GM12878 (cell line): Measurements from ENCODE around the gene CMTM2. TPM values are rescaled to one million over a fixed set of nuclear protein-coding genes. Genes with fewer than 3 reads are reported as not detected.

Source experiments
- ATAC-seq: fragments of 200-7000 bp; cut with Tn5 transposase; 3 replicates; pipeline ENCODE4 v1.9.1; 2020; ENCODE audit warnings: mild to moderate bottlenecking, moderate library complexity
- BruUV-seq: library from RNA; stranded (reverse); fragments of 400-500 nt; replicated peaks from 2 replicates; lab custom pipeline; 2021; lab: Mats Ljungman, UMichigan
- CTCF ChIA-PET: fragments of 300-600 bp; sonication (Branson Sonifier 250); formaldehyde crosslinking; extraction: SDS; loops from one replicate; lab custom pipeline; 2021; ENCODE audit warnings: inconsistent platforms; lab: Yijun Ruan, JAX
- POLR2A ChIA-PET: fragments of 350-600 bp; formaldehyde crosslinking; extraction: SDS; loops from one replicate; lab custom pipeline; 2021; ENCODE audit warnings: inconsistent platforms; lab: Charles Lee
- RAD21 ChIA-PET: fragments of 300-600 bp; sonication (Branson Sonifier 250); formaldehyde crosslinking; loops from one replicate; lab custom pipeline; 2023; ENCODE audit warnings: antibody characterized with exemption; ENCODE audit not compliant: unreplicated experiment; lab: Charles Lee
- SMC1A ChIA-PET: fragments of 300-600 bp; sonication (Branson Sonifier 250); formaldehyde crosslinking; loops from one replicate; lab custom pipeline; 2023; ENCODE audit not compliant: unreplicated experiment, uncharacterized antibody; lab: Charles Lee
- DNase-seq: peaks from one replicate; pipeline ENCODE4 v3.0.0-alpha.2; 2011; ENCODE audit warnings: low read depth, low spot score
- FAIRE-seq: peaks from 3 replicates; lab custom pipeline; 2011; peaks lifted over from hg19 to GRCh38; lab: Jason Lieb, UNC
- H2AFZ ChIP-seq: 2 replicates; pipeline ENCODE4 v1.6.0; 2011; ENCODE audit warnings: low read depth, low read length, control low read depth; ENCODE audit not compliant: control insufficient read depth
- H3K27ac ChIP-seq: 2 replicates; pipeline ENCODE4 v1.5.1; 2011; ENCODE audit warnings: control low read depth; ENCODE audit not compliant: control insufficient read depth, insufficient read depth
- H3K27me3 ChIP-seq, 2 experiments: replicated peaks in 1 of 2; 2 replicates each; pipeline versions ENCODE4 v1.6.0 to v1.6.1; 2011; ENCODE audit warnings: low read length in 1 of 2; ENCODE audit not compliant: control insufficient read depth in 2 of 2, insufficient read depth in 2 of 2
- H3K36me3 ChIP-seq, 2 experiments: 2 replicates each; pipeline ENCODE4 v1.5.1; 2011; ENCODE audit warnings: low read length in 1 of 2; ENCODE audit not compliant: control insufficient read depth in 2 of 2, insufficient read depth in 2 of 2
- H3K4me1 ChIP-seq: 2 replicates; pipeline ENCODE4 v1.6.1; 2011; ENCODE audit warnings: mild to moderate bottlenecking, low read length, moderate library complexity, mixed read lengths; ENCODE audit not compliant: control insufficient read depth, insufficient read depth
- H3K4me2 ChIP-seq: 2 replicates; pipeline ENCODE4 v1.6.0; 2011; ENCODE audit warnings: control low read depth; ENCODE audit not compliant: control insufficient read depth, insufficient read depth
- H3K4me3 ChIP-seq: fragments of 200-600 bp; sonication (generic); 2 replicates; pipeline ENCODE4 v1.5.1; 2016
- H3K79me2 ChIP-seq: 2 replicates; pipeline ENCODE4 v1.6.0; 2011; ENCODE audit warnings: low read length; ENCODE audit not compliant: control insufficient read depth, insufficient read depth
- H3K9ac ChIP-seq: 2 replicates; pipeline ENCODE4 v1.8.0; 2011; ENCODE audit warnings: low read length, control low read depth, mixed read lengths; ENCODE audit not compliant: control insufficient read depth, insufficient read depth
- H3K9me3 ChIP-seq: replicated peaks from 3 replicates; pipeline ENCODE4 v1.5.1; 2011; ENCODE audit warnings: mild to moderate bottlenecking, low read length; ENCODE audit not compliant: control insufficient read depth, insufficient read depth
- H4K20me1 ChIP-seq: 2 replicates; pipeline ENCODE4 v1.6.0; 2011; ENCODE audit not compliant: control insufficient read depth, insufficient read depth
- ASH2L ChIP-seq: fragments of 300-600, 200-600 bp; sonication (generic); IDR thresholded peaks from 2 replicates; pipeline ENCODE4 v1.6.1; 2017; ENCODE audit warnings: low read depth, mild to moderate bottlenecking, borderline replicate concordance
- BCL3 ChIP-seq: IDR thresholded peaks from 2 replicates; pipeline ENCODE4 v1.6.1; 2011; ENCODE audit warnings: borderline replicate concordance, low read depth, mild to moderate bottlenecking, moderate library complexity, low read length; ENCODE audit not compliant: insufficient read depth, poor library complexity, severe bottlenecking
- ESRRA ChIP-seq: IDR thresholded peaks from 2 replicates; pipeline ENCODE4 v1.6.1; 2012; ENCODE audit warnings: mild to moderate bottlenecking, low read length, improper control_type of control experiment
- GABPA ChIP-seq: IDR thresholded peaks from 2 replicates; pipeline ENCODE4 v1.6.1; 2014; ENCODE audit warnings: antibody characterized with exemption, low read depth, mild to moderate bottlenecking, inconsistent platforms
- MTA2 ChIP-seq: fragments of 450-650 bp; IDR thresholded peaks from 2 replicates; pipeline ENCODE4 v1.6.1; 2016; ENCODE audit warnings: low read depth, mild to moderate bottlenecking, moderate library complexity
- ZNF687 ChIP-seq: fragments of 450-650 bp; IDR thresholded peaks from 2 replicates; pipeline ENCODE4 v1.6.1; 2017; ENCODE audit warnings: mild to moderate bottlenecking, moderate library complexity
- WGBS: methylation state at CpG from one replicate; pipeline ENCODE4 v1.1.6; 2016; ENCODE audit warnings: low lambda C conversion rate; ENCODE audit not compliant: insufficient replicate concordance, insufficient coverage; ENCODE audit errors: missing lambda C conversion rate; 5-methylcytosine and 5-hydroxymethylcytosine counted together
- in situ Hi-C: fragments of 300-500 bp; cut with MboI; formaldehyde crosslinking; loops from 9 replicates; pipeline ENCODE4 v1.14.3; 2018; ENCODE audit warnings: mixed read lengths
- intact Hi-C: fragments of 100-400 bp; cut with micrococcal nuclease; formaldehyde crosslinking; loops from one replicate; pipeline ENCODE4 v1.14.2; 2022; ENCODE audit not compliant: unreplicated experiment
- polyA plus RNA-seq, 11 experiments: library from polyadenylated mRNA; depleted of rRNA in 4 of 11; unstranded in 6 of 11; stranded (reverse) in 5 of 11; fragments of >200 nt; fragmentation: Nextera tagmentation in 4 of 11; fragmentation: Illumina TruSeq in 1 of 11; extraction: Ambion mirVana in 4 of 11; extraction: Trizol in 1 of 11; gene quantifications; 1 replicate in 1 of 11; 2 replicates in 10 of 11; pipeline versions ENCODE4 v1.2.1 to v1.2.3, GENCODE V29; 2011 to 2016; ENCODE audit warnings: inconsistent platforms in 2 of 11, missing spikeins in 2 of 11, low read depth in 1 of 11
- total RNA-seq, 4 experiments: library from RNA; depleted of rRNA in 3 of 4; stranded (reverse); fragments of >200 nt in 3 of 4; fragmentation: Illumina TruSeq in 1 of 4; extraction: Trizol in 1 of 4; gene quantifications; 2 replicates each; pipeline versions ENCODE4 v1.2.1 to v1.2.3, GENCODE V29; 2013 to 2021
- TF ChIP-seq, protein P1 (sequence below): fragments of 450-650 bp; formaldehyde crosslinking; IDR thresholded peaks from 2 replicates; pipeline ENCODE4 v1.4.0; 2022; ENCODE audit warnings: mild to moderate bottlenecking, moderate library complexity

Gene CMTM2
- total and polyA plus RNA-seq, 10 of the 15 experiments (the other 5 are each of a cell fraction or from before 2014, with no cell fraction given) = 0.26 to 0.34 TPM; not detected in 8

DNA sequence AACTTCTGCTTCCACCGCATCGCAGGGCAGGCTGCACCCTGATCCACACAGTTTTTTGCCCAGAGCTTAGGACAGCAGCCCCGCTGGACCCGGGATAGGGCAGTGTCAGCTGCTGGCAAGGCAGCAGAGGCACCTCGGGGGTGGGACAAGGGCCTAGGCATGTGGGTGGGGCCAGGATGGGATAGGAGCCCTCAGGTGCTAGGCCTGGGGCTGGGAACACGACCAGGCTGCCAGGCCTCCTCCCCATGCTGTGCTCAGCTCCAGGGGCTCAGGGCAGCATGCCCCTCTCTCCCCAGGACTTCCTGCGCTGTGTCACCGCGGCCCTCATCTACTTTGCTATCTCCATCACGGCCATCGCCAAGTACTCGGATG is 29.9 kb downstream of the CMTM2 start:
- ChIA-PET SMC1A (interaction anchor here (0.7 to 3.0 kb wide), 6 partner anchors 11 to 202 kb away, joined by 3 to 21 read pairs (median 4); no protein-coding TSS in a partner anchor), POLR2A (interaction anchor here (1.1 kb wide), 1 partner anchor 68 kb away, joined by 3 read pairs; no protein-coding TSS in a partner anchor), RAD21 (interaction anchor here (0.6 to 1.8 kb wide), 7 partner anchors 19 to 264 kb away, joined by 3 to 10 read pairs (median 4); no protein-coding TSS in a partner anchor), CTCF (interaction anchor here (0.6 to 4.5 kb wide), 40 partner anchors 9 to 491 kb away, joined by 3 to 36 read pairs (median 4); partner anchors contain the start of genes CKLF and DYNC1LI2)
- no peak for ATAC-seq
- Histone ChIP-seq H3K27me3 (no peaks in the 10 kb centered on the region), H3K79me2 (no peaks in the 10 kb centered on the region), H3K9me3 (no peaks in the 10 kb centered on the region), H3K9ac (no peak overlapping the region), H4K20me1 (no peaks in the 10 kb centered on the region), H3K36me3 (peaks cover 0 to 21% of the 10 kb centered on the region in 2 experiments; a peak in 2 of 4 replicates), H3K4me1 (peaks cover 9% of the 10 kb centered on the region), H3K27ac (no peak overlapping the region), H2AFZ (no peak overlapping the region), H3K4me2 (no peak overlapping the region), H3K4me3 (no peak overlapping the region)
- intact Hi-C loops = loop anchor here (5.0 kb wide), 1 partner anchor 57 kb away; the partner anchor contains the start of genes CKLF and TK2
- no peak for DNase-seq
- 72% methylated on average over 12 of the region's 12 CpGs for WGBS
- TF ChIP-seq ESRRA = no peak
- TF ChIP-seq ASH2L = no peak
- TF ChIP-seq BCL3 = no peak
- TF ChIP-seq, protein P1, sequence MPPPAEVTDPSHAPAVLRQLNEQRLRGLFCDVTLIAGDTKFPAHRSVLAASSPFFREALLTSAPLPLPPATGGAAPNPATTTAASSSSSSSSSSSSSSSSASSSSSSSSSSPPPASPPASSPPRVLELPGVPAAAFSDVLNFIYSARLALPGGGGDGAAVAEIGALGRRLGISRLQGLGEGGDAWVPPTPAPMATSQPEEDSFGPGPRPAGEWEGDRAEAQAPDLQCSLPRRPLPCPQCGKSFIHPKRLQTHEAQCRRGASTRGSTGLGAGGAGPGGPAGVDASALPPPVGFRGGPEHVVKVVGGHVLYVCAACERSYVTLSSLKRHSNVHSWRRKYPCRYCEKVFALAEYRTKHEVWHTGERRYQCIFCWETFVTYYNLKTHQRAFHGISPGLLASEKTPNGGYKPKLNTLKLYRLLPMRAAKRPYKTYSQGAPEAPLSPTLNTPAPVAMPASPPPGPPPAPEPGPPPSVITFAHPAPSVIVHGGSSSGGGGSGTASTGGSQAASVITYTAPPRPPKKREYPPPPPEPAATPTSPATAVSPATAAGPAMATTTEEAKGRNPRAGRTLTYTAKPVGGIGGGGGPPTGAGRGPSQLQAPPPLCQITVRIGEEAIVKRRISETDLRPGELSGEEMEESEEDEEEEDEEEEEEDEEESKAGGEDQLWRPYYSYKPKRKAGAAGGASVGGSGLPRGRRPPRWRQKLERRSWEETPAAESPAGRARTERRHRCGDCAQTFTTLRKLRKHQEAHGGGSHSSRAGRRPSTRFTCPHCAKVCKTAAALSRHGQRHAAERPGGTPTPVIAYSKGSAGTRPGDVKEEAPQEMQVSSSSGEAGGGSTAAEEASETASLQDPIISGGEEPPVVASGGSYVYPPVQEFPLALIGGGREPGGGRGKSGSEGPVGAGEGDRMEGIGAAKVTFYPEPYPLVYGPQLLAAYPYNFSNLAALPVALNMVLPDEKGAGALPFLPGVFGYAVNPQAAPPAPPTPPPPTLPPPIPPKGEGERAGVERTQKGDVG = no peak
- no peak for TF ChIP-seq MTA2
- TF ChIP-seq ZNF687 = no peak
- no peak for TF ChIP-seq GABPA
- in situ Hi-C loops = no loop called here
- BruUV-seq = no TSS peak
- FAIRE-seq = no peak
